Measurements from ENCODE around the gene ADGRL3.

ADGRL3 gene

GRCh38 chr4:61200187-61200915, at the start of gene ADGRL3:
TSS of gene ADGRL3 (plus strand) at chr4:61200326.
- peak; percentile 90 for DNase-seq

- peak; percentile 58 for DNase-seq
These were observed 47.7 kb upstream of the ADGRL3 start for GRCh38 chr4:61152433-61152832.

- DNase-seq: no peak
These were observed 39.6 kb upstream of the ADGRL3 start for GRCh38 chr4:61160478-61160877.

- DNase-seq: no peak
These were observed 38.0 kb upstream of the ADGRL3 start for GRCh38 chr4:61162116-61162515.

- DNase-seq: no peak
These were observed 26.3 kb upstream of the ADGRL3 start for GRCh38 chr4:61173799-61174198.

- no peak for DNase-seq
These were observed 24.6 kb upstream of the ADGRL3 start for GRCh38 chr4:61175495-61175894.

GRCh38 chr4:61177367-61177766, 22.8 kb upstream of the ADGRL3 start:
- DNase-seq: no peak

- no peak for DNase-seq
These were observed 19.7 kb upstream of the ADGRL3 start for GRCh38 chr4:61180405-61180804.

GRCh38 chr4:61182915-61183314, 17.2 kb upstream of the ADGRL3 start:
- no peak for DNase-seq

GRCh38 chr4:61185288-61185687, 14.8 kb upstream of the ADGRL3 start:
- no peak for DNase-seq

GRCh38 chr4:61192392-61192791, 7.7 kb upstream of the ADGRL3 start:
- DNase-seq: no peak

GRCh38 chr4:61193863-61194262, 6.3 kb upstream of the ADGRL3 start:
- DNase-seq: no peak

GRCh38 chr4:61194571-61194970, 5.6 kb upstream of the ADGRL3 start:
- DNase-seq: no peak

- no peak for DNase-seq
These were observed 5.0 kb upstream of the ADGRL3 start for GRCh38 chr4:61195101-61195500.

GRCh38 chr4:61198686-61199085, 1.4 kb upstream of the ADGRL3 start:
- no peak for DNase-seq

GRCh38 chr4:61199873-61200186, 296 bp upstream of the ADGRL3 start:
- no peak for DNase-seq

GRCh38 chr4:61200916-61201526, 895 bp downstream of the ADGRL3 start:
- DNase-seq: peak; percentile 78

- peak; percentile 54 for DNase-seq
These were observed 1.4 kb downstream of the ADGRL3 start for GRCh38 chr4:61201561-61201960.

- DNase-seq: peak; percentile 69
These were observed 2.0 kb downstream of the ADGRL3 start for GRCh38 chr4:61201961-61202637.

- peak; percentile 81 for DNase-seq
These were observed 2.7 kb downstream of the ADGRL3 start for GRCh38 chr4:61202638-61203435.

- no peak for DNase-seq
These were observed 3.3 kb downstream of the ADGRL3 start for GRCh38 chr4:61203436-61203790.

GRCh38 chr4:61204353-61205060, 4.4 kb downstream of the ADGRL3 start:
- peak; percentile 58 for DNase-seq

- DNase-seq: no peak
These were observed 4.9 kb downstream of the ADGRL3 start for GRCh38 chr4:61205066-61205465.

Data from islet precursor cell (in vitro differentiated cells).